MCF 10A (cell line): ENCODE data around the gene CIDEB. TPM values are rescaled to one million over a fixed set of nuclear protein-coding genes. Genes with fewer than 3 reads are reported as not detected.

Experiments used
- BruUV-seq: library from RNA; stranded (reverse); fragments of 400-500 nt; replicated peaks from 2 replicates; lab custom pipeline; 2021; lab: Mats Ljungman, UMichigan
- CTCF ChIA-PET: fragments of 300-600 bp; sonication (Branson Sonifier 250); formaldehyde crosslinking; extraction: SDS; loops from one replicate; lab custom pipeline; 2021; ENCODE audit warnings: antibody characterized with exemption, inconsistent platforms; lab: Yijun Ruan, JAX
- POLR2A ChIA-PET: fragments of 300-600, 350-650 bp; sonication (Branson Sonifier 250); formaldehyde crosslinking; extraction: SDS; loops from one replicate; lab custom pipeline; 2020; ENCODE audit warnings: antibody characterized with exemption, inconsistent platforms; lab: Yijun Ruan, JAX
- DNase-seq: peaks from one replicate; pipeline ENCODE4 v3.0.0-alpha.2; 2018; ENCODE audit not compliant: unreplicated experiment
- H3K27ac Mint-ChIP-seq: one replicate; pipeline ENCODE4 v1.8.0; 2022; ENCODE audit warnings: mild to moderate bottlenecking, low read depth, mixed read lengths; ENCODE audit not compliant: unreplicated experiment
- H3K27me3 Mint-ChIP-seq: one replicate; pipeline ENCODE4 v1.8.0; 2022; ENCODE audit warnings: mixed read lengths; ENCODE audit not compliant: insufficient read depth, unreplicated experiment
- H3K36me3 Mint-ChIP-seq: one replicate; pipeline ENCODE4 v1.8.0; 2022; ENCODE audit warnings: mild to moderate bottlenecking, moderate library complexity, mixed read lengths; ENCODE audit not compliant: insufficient read depth, unreplicated experiment
- H3K4me1 Mint-ChIP-seq: one replicate; pipeline ENCODE4 v1.8.0; 2022; ENCODE audit warnings: mixed read lengths; ENCODE audit not compliant: insufficient read depth, unreplicated experiment
- H3K4me3 Mint-ChIP-seq: one replicate; pipeline ENCODE4 v1.8.0; 2022; ENCODE audit warnings: mild to moderate bottlenecking, moderate library complexity, mixed read lengths; ENCODE audit not compliant: unreplicated experiment
- H3K9me3 Mint-ChIP-seq: one replicate; pipeline ENCODE4 v1.8.0; 2022; ENCODE audit warnings: mixed read lengths; ENCODE audit not compliant: unreplicated experiment
- intact Hi-C: fragments of 100-400 bp; cut with micrococcal nuclease; formaldehyde crosslinking; loops from 2 replicates; pipeline ENCODE4 v1.14.1; 2022
- total RNA-seq: library from RNA; stranded (reverse); gene quantifications from 2 replicates; pipeline ENCODE4 v1.2.3, GENCODE V29; 2022
- TF ChIP-seq, protein P1 (sequence below): fragments of 200-600 bp; IDR thresholded peaks from one replicate; pipeline ENCODE4 v1.8.0; 2022; ENCODE audit warnings: antibody characterized with exemption, mild to moderate bottlenecking; ENCODE audit not compliant: unreplicated experiment

Gene CIDEB
- total RNA-seq, 1 experiment from 2014 or later = 1.3 TPM

GRCh38 chr14:24289649-24290280 lies 18.0 kb downstream of the CIDEB start:
- Mint-ChIP-seq H3K9me3 (no peaks in the 10 kb centered on the region), H3K4me1 (peaks cover 13% of the 10 kb centered on the region), H3K4me3 (no peak overlapping the region), H3K36me3 (peaks cover 42% of the 10 kb centered on the region), H3K27me3 (no peaks in the 10 kb centered on the region), H3K27ac (peak overlapping the region; percentile 73)
- TF ChIP-seq, protein P1, sequence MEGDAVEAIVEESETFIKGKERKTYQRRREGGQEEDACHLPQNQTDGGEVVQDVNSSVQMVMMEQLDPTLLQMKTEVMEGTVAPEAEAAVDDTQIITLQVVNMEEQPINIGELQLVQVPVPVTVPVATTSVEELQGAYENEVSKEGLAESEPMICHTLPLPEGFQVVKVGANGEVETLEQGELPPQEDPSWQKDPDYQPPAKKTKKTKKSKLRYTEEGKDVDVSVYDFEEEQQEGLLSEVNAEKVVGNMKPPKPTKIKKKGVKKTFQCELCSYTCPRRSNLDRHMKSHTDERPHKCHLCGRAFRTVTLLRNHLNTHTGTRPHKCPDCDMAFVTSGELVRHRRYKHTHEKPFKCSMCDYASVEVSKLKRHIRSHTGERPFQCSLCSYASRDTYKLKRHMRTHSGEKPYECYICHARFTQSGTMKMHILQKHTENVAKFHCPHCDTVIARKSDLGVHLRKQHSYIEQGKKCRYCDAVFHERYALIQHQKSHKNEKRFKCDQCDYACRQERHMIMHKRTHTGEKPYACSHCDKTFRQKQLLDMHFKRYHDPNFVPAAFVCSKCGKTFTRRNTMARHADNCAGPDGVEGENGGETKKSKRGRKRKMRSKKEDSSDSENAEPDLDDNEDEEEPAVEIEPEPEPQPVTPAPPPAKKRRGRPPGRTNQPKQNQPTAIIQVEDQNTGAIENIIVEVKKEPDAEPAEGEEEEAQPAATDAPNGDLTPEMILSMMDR = no peak
- CTCF ChIA-PET = interaction anchor here (0.9 to 5.5 kb wide), 8 partner anchors 8 to 141 kb away, joined by 3 to 39 read pairs (median 8); partner anchors contain the start of genes CIDEB, LTB4R2 and TINF2
- no peak for DNase-seq
- POLR2A ChIA-PET = interaction anchor here (0.6 to 4.5 kb wide), 10 partner anchors 8 to 1190 kb away, joined by 3 to 33 read pairs (median 4); partner anchors contain the start of genes DHRS1, LTB4R2, NOP9 and TINF2
- intact Hi-C loops = no loop called here
- BruUV-seq = no TSS peak

DNA sequence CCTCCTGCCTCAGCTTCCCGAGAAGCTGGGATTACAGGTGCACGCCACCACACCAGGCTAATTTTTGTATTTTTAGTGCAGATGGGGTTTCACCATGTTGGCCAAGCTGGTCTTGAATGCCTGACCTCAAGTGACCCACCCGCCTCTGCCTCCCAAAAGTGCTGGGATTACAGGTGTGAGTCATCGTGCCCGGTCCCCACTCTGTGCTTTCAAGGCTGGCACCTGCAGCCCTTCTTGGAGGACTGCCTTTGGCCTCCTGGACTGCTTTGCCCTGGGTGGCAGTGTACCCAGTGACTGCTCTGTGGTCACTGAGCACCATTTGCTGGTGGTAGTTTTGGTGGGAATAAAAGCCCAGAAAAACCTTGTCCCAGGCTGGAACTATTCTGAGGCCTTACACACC lies 20.8 kb downstream of the CIDEB start:
- CTCF ChIA-PET = interaction anchor here (0.7 to 4.1 kb wide), 4 partner anchors 10 to 46 kb away, joined by 3 to 19 read pairs (median 10); partner anchors contain the start of genes LTB4R2 and TINF2
- BruUV-seq = no TSS peak
- TF ChIP-seq, protein P1 = no peak
- POLR2A ChIA-PET = interaction anchor here (3.9 to 9.2 kb wide), 2 partner anchors 12 to 15 kb away, joined by 13 to 115 read pairs; partner anchors contain the start of genes DHRS1, NOP9 and RABGGTA
- H3K4me1 Mint-ChIP-seq = peaks cover 13% of the 10 kb centered on the region
- intact Hi-C loops = no loop called here
- no peak overlapping the region for H3K4me3 Mint-ChIP-seq
- H3K36me3 Mint-ChIP-seq = peaks cover 16% of the 10 kb centered on the region
- H3K27ac Mint-ChIP-seq = no peak overlapping the region
- no peak for DNase-seq
- no peaks in the 10 kb centered on the region for H3K27me3 Mint-ChIP-seq
- no peaks in the 10 kb centered on the region for H3K9me3 Mint-ChIP-seq

DNA sequence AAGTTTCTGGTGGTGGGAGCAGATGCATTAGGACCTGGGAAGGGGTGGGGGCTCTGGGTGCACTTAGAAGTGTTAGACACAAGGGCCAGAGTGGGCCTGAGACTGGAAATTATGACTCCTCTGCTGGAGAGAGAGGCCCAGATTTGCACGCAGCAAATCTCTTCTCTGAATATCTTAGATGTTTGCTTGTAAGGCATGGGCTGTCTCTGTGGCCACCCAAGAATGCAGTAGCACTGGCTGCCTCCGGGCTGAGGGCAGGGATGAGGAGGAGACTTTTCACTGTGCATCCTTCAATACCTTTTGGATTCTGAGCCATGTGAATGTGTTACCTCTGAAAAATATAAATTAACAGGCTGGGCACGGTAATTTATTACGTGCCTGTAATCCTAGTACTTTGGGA lies 22.4 kb downstream of the CIDEB start:
- CTCF ChIA-PET = interaction anchor here (1.5 to 7.7 kb wide), 5 partner anchors 11 to 43 kb away, joined by 3 to 131 read pairs (median 19); partner anchors contain the start of genes CIDEB, DHRS1, NOP9 and TINF2
- no peak overlapping the region for H3K27ac Mint-ChIP-seq
- BruUV-seq = no TSS peak
- no peak overlapping the region for H3K4me3 Mint-ChIP-seq
- POLR2A ChIA-PET = interaction anchor here (1.6 to 9.2 kb wide), 3 partner anchors 12 to 14 kb away, joined by 6 to 115 read pairs (median 13); partner anchors contain the start of genes DHRS1, NOP9 and RABGGTA
- TF ChIP-seq, protein P1 = no peak
- H3K9me3 Mint-ChIP-seq = no peaks in the 10 kb centered on the region
- DNase-seq = no peak
- intact Hi-C loops = no loop called here
- H3K27me3 Mint-ChIP-seq = no peaks in the 10 kb centered on the region
- H3K4me1 Mint-ChIP-seq = peaks cover 24% of the 10 kb centered on the region
- peaks cover 4% of the 10 kb centered on the region for H3K36me3 Mint-ChIP-seq

DNA sequence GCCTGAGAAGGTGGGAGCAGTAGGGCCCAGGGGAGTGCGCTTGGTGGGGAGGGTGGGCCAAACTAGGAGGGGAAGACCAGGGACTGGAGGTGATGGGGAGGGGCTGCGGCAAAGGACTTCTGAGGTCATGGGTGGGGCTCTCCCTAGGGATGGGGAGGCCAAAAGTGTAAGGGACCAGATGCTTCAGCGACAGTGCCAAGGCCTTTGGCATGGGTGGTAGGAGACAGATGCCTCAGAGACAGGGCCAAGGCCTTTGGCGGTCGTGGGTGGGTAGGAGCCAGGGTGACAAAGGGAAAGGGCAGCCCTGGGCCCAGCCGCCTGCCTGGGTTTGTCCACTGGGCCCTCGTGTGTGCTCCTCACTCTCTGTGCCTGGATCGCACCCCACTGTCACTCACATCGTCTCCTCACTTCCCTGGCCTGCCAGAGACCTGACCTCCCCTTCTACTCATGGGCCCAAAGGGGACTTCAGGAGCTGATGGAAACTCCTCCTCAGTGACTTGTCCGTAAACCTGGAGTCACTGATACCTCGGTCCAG lies 23.2 kb downstream of the CIDEB start:
- Mint-ChIP-seq H3K27ac (no peak overlapping the region), H3K27me3 (no peaks in the 10 kb centered on the region), H3K36me3 (peaks cover 4% of the 10 kb centered on the region), H3K9me3 (no peaks in the 10 kb centered on the region), H3K4me3 (no peak overlapping the region), H3K4me1 (peaks cover 27% of the 10 kb centered on the region)
- TF ChIP-seq, protein P1 = no peak
- no TSS peak for BruUV-seq
- CTCF ChIA-PET = interaction anchor here (0.9 to 7.7 kb wide), 9 partner anchors 9 to 722 kb away, joined by 3 to 131 read pairs (median 10); partner anchors contain the start of genes CIDEB, DHRS1, NOP9 and RABGGTA
- DNase-seq = no peak
- POLR2A ChIA-PET = interaction anchor here (0.6 to 9.2 kb wide), 10 partner anchors 7 to 144 kb away, joined by 3 to 115 read pairs (median 10); partner anchors contain the start of genes CHMP4A, DHRS1, LTB4R2 and NOP9
- intact Hi-C loops = no loop called here
